Epithelial cell of esophagus (primary cell): ENCODE measurements around the gene NDUFA3.
A peak's percentile ranks its signal among the peaks of the same experiment; 100 is the strongest.

Source experiments
- DNase-seq: peaks from one replicate; pipeline ENCODE4 v3.0.0; 2010; ENCODE audit warnings: low read depth
- H3K4me3 ChIP-seq: 2 replicates; pipeline ENCODE4 v1.5.1; 2011; ENCODE audit warnings: mild to moderate bottlenecking, low read length, control low read depth
- TF ChIP-seq, protein P1 (sequence below): IDR thresholded peaks from 2 replicates; pipeline ENCODE4 v1.5.1; 2011; ENCODE audit warnings: low read depth, mild to moderate bottlenecking, low read length, control low read depth, inconsistent platforms; ENCODE audit not compliant: insufficient read depth; ENCODE audit errors: missing control alignments

The NDUFA3 gene

DNA sequence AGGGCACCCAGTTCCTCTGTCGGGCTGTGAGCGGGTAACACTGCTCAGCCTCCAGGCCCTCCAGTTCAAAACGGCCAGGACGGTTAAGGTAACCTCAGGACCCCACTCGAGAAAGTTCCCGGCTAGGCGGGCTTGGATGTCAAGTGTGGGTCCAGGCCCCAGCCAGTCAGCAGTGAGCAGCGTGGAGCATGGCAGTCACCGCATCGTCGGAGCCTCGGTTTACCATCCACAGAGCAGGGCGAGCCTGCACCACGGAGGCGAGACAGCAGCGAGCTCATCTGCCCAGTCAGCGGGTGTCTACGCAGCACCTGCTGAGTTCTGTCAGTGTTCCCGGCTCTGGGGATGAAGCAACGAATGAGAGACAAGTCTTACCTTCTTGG, 27.0 kb downstream of the NDUFA3 start:
- TF ChIP-seq, protein P1, sequence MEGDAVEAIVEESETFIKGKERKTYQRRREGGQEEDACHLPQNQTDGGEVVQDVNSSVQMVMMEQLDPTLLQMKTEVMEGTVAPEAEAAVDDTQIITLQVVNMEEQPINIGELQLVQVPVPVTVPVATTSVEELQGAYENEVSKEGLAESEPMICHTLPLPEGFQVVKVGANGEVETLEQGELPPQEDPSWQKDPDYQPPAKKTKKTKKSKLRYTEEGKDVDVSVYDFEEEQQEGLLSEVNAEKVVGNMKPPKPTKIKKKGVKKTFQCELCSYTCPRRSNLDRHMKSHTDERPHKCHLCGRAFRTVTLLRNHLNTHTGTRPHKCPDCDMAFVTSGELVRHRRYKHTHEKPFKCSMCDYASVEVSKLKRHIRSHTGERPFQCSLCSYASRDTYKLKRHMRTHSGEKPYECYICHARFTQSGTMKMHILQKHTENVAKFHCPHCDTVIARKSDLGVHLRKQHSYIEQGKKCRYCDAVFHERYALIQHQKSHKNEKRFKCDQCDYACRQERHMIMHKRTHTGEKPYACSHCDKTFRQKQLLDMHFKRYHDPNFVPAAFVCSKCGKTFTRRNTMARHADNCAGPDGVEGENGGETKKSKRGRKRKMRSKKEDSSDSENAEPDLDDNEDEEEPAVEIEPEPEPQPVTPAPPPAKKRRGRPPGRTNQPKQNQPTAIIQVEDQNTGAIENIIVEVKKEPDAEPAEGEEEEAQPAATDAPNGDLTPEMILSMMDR, result no peak
- no peak for DNase-seq
- H3K4me3 ChIP-seq, result no peak overlapping the region

DNA sequence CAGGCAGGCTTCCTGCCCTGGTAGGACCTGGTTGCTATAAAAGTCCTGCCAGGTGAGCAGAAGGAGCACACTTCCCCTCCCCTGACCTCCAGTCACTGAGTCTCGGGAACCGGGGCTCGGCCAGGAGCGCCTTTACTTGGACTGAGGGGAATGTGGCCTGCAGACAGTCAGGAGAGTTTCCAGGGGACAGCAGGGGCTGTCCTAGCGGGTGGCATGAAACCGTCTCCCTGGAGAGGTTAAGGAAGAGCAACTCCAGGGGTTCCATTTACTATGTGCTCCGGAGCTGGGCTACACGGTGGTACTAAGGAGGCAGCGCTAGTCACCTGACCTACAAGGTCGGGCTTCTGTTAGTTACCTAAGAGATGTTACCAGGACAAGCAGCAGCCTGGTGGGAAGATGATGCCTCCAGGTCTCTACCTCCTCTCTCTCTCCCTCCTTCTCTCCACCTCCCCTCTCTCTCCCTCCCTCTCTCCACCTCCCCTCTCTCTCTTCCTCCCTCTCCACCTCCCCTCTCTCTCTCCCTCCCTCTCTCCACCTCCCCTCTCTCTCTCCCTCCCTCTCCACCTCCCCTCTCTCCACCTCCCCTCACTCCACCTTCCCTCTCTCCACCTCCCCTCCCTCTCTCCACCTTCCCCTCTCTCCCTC, 30.8 kb downstream of the NDUFA3 start:
- peak; percentile 55 for DNase-seq
- TF ChIP-seq, protein P1, result no peak
- H3K4me3 ChIP-seq, result no peak overlapping the region

- H3K4me3 ChIP-seq, result no peak overlapping the region
- no peak for DNase-seq
- TF ChIP-seq, protein P1, result no peak
These were observed 31.4 kb downstream of the NDUFA3 start for GRCh38 chr19:54133957-54134590.

DNA sequence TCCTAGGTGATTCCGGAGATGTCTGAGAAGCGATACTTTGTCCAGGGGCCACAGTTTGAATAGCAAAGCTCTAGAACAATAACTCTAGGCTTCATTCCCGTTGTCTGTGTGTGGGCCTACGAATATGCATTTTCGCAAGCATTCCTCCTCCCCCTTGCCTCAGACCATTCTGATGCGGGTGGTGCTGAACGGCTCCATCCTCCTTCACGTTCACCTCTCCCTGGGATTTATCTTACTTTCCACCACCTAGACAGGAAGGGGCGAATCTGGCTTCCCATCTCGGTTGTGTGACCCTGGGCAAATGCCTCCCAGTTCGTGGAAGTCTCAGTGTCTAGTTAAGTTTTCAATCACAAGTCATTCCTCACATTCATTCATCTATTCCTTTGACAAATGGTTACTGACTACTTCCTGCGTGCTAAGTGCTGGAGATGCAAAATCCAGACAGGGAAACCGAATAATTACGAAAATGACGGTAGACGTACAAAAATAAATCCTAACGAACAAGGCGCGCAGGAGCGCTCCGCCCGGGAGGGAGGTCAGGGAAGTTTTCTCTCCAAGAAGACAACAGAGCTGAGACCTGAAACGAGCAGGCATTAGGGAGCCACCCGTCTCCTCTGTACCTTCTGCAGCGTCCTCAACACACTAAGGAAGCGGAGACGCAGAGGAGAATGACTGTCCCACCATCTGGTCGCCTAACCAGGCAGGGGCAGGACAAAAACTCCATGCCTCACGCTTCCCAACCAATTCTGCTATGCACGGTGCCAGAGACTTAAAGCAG, 33.6 kb downstream of the NDUFA3 start:
- peak overlapping the region; percentile 66 for H3K4me3 ChIP-seq
- DNase-seq, result peak; percentile 15
- TF ChIP-seq, protein P1, result no peak

DNA sequence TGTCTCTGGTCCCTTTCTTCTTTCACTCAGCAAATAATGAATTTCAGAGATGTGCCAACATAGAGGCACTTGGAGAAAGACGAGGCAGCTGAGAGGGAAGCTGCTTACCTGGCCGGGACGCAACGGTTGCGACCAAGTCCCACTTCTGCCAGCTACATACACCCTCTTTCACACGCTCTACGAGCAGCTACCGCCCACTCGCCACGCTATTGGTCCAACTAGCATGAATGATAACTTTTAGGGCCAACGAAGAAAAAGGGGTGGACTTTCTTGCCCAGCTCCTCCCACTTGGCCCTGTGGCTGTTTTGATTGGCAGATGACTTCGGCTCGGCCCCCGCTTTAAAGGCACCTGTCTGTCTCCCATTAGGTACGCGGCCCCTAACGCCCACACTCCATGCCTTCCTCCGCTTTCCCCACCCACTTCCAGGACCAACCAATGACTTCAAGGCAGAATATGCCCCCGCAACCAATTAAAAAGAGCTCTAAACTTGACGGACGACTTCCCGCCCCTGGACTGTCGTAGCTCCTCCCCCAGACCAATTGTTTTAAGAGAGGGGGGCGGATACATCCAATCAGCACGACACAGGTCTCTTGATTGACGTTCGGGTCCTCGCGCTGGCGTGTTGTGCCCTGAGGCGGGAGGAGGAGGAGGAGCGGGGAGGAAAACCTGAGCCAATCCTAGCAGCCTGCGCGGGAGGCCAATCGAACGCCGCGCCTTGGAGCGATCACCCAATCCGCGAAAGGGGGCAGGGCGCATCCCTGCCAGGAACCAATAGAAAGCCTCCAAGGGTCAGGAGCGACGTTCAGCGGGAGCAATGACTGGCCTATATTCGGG, 34.4 kb downstream of the NDUFA3 start:
- TF ChIP-seq, protein P1, result no peak
- H3K4me3 ChIP-seq, result peak overlapping the region; percentile 67
- DNase-seq, result peak; percentile 100

DNA sequence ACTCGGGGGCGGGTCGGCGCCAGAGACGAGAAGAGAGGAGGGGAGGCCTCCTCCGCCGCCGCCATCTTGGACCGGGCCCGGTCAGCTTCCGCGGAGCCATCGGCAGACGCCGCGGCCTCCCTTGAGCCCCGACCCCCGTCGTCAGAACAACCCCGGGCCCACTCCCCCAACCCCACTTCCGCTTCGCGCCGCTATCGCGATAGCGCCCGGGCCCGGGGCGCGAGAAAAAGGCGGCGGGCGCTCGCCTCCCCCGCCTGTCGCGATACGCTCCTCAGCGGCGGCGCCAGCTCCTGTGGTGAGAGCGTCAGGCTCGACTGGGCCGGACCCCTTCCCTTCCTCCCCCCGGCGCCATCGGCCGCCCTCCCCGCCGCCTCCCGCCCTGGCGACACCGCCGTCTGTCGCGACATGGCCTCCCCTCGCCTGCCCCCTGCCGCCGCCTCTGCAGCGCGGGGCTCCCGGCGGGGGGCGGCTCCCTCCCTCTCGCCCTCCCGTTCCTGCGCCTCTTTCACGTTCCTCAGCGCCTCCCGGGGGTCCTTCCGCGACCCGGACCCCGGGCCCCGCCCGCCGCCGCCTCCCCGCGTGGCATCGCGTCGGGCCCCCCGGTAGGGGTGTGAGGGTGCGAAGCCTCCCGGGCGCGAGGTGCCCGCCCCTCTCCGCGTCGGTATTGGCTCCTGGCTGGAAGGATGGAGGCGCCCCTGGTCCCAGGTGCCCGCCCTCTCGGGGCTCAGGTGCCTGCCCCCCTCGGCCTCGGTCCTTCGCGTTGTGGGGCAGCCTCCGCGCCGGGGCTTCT, 35.2 kb downstream of the NDUFA3 start, which contains the start of gene CNOT3:
TSS of gene CNOT3 (plus strand) at position 64 of the 790 bp plus-strand sequence. CDS start 5,217 bp downstream, outside the sequence.
- TF ChIP-seq, protein P1, result no peak
- no peak for DNase-seq
- peak within 1 kb of the TSS; percentile 67 for H3K4me3 ChIP-seq
